Suprapubic skin (tissue), 3 donors: ENCODE results near the gene SEC63.

Source experiments
- POLR2AphosphoS5 ChIP-seq, 3 donors: sonication (generic); formaldehyde crosslinking; IDR thresholded peaks; one replicate each; pipeline ENCODE4 v1.6.1; 2017; ENCODE audit warnings: antibody characterized with exemption in 3 of 3
- TF ChIP-seq, protein P1 (sequence below), 2 donors: fragments of 200-600 bp in 1 of 2; fragments of 450-650 bp in 1 of 2; sonication (generic) in 1 of 2; IDR thresholded peaks; one replicate each; pipeline ENCODE4 v1.5.1; 2016 to 2019; ENCODE audit warnings: antibody characterized with exemption in 2 of 2, mild to moderate bottlenecking in 1 of 2, moderate library complexity in 1 of 2

DNA sequence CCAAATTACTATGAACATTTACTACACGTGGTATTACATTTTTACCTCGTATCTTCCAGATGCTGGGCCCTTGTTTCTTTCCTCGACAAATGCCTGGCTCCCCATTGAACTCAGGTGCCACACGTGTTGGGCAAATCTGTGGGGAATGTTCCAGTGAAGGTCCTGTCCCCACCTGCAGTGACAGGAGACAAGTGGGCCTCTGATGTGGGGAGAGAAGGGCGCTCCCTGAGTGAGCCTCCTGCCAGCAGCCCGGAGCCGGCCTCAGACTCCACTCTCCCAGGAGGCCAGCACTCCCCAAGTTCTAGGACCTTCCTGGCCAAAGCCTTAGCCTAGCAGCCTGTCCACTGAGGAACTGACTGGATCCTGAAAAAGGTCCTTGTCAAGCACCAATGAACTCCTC is 112.2 kb downstream of the SEC63 start:
- TF ChIP-seq, protein P1, sequence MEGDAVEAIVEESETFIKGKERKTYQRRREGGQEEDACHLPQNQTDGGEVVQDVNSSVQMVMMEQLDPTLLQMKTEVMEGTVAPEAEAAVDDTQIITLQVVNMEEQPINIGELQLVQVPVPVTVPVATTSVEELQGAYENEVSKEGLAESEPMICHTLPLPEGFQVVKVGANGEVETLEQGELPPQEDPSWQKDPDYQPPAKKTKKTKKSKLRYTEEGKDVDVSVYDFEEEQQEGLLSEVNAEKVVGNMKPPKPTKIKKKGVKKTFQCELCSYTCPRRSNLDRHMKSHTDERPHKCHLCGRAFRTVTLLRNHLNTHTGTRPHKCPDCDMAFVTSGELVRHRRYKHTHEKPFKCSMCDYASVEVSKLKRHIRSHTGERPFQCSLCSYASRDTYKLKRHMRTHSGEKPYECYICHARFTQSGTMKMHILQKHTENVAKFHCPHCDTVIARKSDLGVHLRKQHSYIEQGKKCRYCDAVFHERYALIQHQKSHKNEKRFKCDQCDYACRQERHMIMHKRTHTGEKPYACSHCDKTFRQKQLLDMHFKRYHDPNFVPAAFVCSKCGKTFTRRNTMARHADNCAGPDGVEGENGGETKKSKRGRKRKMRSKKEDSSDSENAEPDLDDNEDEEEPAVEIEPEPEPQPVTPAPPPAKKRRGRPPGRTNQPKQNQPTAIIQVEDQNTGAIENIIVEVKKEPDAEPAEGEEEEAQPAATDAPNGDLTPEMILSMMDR (IDR thresholded peaks at IDR 0.05), result no peak
- no peak for TF ChIP-seq POLR2AphosphoS5 (IDR thresholded peaks at IDR 0.05)
